Nephron progenitor cell (in vitro differentiated cells): Measurements from ENCODE around the gene DSCAM.

ENCODE experiments used
- DNase-seq: peaks from one replicate; pipeline ENCODE4 v3.0.0; 2021
- H3K27ac Mint-ChIP-seq: 2 replicates; pipeline ENCODE4 v1.8.0; 2021; ENCODE audit warnings: mild to moderate bottlenecking, moderate library complexity, mixed read lengths
- H3K27me3 Mint-ChIP-seq: 2 replicates; pipeline ENCODE4 v1.8.0; 2021; ENCODE audit warnings: mild to moderate bottlenecking, low read depth, mixed read lengths; ENCODE audit not compliant: poor library complexity
- H3K36me3 Mint-ChIP-seq: 2 replicates; pipeline ENCODE4 v1.8.0; 2021; ENCODE audit warnings: low read depth, mixed read lengths
- H3K4me1 Mint-ChIP-seq: 2 replicates; pipeline ENCODE4 v1.8.0; 2021; ENCODE audit warnings: mixed read lengths
- H3K4me3 Mint-ChIP-seq: 2 replicates; pipeline ENCODE4 v1.8.0; 2021; ENCODE audit warnings: mild to moderate bottlenecking, moderate library complexity, mixed read lengths
- H3K9me3 Mint-ChIP-seq: 2 replicates; pipeline ENCODE4 v1.8.0; 2021; ENCODE audit warnings: mild to moderate bottlenecking, moderate library complexity, mixed read lengths
- TF ChIP-seq, protein P1 (sequence below): fragments of 200-600 bp; sonication (generic); IDR thresholded peaks from 2 replicates; pipeline ENCODE4 v1.5.0; 2021; ENCODE audit warnings: antibody characterized with exemption

The DSCAM gene

DNA sequence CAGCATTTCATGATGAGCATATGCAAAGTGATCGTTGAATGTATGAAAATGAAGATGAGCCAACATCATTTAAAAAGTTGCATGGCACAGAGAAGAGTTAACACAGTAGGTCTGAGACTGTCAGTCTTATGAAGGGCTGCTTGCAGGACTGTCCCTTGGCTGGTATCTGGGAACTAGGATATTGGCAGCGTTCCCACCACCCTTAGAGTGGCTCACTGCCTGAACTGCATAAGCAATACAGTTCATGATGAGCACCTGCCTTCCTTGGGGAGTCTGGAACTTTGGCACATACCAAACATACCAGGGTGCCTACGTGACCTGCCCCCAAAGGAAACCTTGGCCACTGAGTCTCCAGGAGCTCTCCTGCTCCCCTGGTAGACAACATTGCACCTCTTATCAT is 161.8 kb downstream of the DSCAM start:
- TF ChIP-seq, protein P1, sequence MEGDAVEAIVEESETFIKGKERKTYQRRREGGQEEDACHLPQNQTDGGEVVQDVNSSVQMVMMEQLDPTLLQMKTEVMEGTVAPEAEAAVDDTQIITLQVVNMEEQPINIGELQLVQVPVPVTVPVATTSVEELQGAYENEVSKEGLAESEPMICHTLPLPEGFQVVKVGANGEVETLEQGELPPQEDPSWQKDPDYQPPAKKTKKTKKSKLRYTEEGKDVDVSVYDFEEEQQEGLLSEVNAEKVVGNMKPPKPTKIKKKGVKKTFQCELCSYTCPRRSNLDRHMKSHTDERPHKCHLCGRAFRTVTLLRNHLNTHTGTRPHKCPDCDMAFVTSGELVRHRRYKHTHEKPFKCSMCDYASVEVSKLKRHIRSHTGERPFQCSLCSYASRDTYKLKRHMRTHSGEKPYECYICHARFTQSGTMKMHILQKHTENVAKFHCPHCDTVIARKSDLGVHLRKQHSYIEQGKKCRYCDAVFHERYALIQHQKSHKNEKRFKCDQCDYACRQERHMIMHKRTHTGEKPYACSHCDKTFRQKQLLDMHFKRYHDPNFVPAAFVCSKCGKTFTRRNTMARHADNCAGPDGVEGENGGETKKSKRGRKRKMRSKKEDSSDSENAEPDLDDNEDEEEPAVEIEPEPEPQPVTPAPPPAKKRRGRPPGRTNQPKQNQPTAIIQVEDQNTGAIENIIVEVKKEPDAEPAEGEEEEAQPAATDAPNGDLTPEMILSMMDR, result no peak
- Mint-ChIP-seq H3K4me3 (no peak overlapping the region), H3K27me3 (peaks cover 11% of the 10 kb centered on the region), H3K4me1 (peaks cover 81% of the 10 kb centered on the region), H3K27ac (no peak overlapping the region), H3K9me3 (peaks cover 6% of the 10 kb centered on the region), H3K36me3 (no peaks in the 10 kb centered on the region)
- DNase-seq, result no peak

DNA sequence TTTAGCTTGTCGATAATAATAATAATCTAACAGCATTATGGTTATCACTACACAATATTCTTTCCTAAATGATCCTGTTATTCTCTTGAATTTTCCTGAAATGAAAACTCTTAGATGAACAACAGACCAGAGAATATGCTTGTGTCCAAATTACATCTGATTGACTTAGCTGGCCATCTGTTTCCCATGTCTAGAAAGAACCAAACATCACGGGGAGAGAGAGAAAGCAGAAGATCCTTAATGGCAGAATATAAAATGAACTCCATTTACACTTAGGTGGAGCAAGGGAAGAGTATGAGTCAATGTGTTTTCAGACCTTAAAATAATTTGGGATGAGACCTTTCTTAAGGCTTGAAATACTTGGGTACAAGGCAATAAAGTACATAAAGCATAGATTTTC is 162.2 kb downstream of the DSCAM start:
- Mint-ChIP-seq H3K4me1 (peaks cover 78% of the 10 kb centered on the region), H3K4me3 (no peak overlapping the region), H3K27me3 (peaks cover 11% of the 10 kb centered on the region), H3K27ac (no peak overlapping the region), H3K36me3 (no peaks in the 10 kb centered on the region), H3K9me3 (peaks cover 6% of the 10 kb centered on the region)
- no peak for DNase-seq
- TF ChIP-seq, protein P1, result no peak

DNA sequence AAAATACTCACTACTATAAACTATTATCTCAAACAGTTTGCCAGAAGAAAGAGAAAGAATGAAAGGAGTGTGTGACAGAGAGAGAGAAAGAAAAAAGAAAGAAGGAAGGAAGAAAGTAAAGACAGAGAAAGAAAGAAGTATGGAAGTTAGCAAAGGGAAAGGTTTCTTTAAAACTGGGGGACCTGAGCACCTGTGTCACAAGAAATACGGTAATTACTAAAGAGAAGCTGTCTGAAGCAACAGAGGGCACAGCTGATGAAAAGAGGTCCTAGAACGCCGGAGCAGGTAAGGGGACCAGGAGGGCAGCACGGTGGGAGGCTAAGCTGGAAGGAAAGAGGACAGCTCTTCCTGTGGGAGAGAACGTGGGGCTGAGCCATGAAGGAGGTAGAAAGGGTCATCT is 163.6 kb downstream of the DSCAM start:
- TF ChIP-seq, protein P1, result no peak
- peaks cover 11% of the 10 kb centered on the region for H3K27me3 Mint-ChIP-seq
- H3K4me3 Mint-ChIP-seq, result no peak overlapping the region
- H3K27ac Mint-ChIP-seq, result no peak overlapping the region
- H3K36me3 Mint-ChIP-seq, result no peaks in the 10 kb centered on the region
- peaks cover 65% of the 10 kb centered on the region for H3K4me1 Mint-ChIP-seq
- peaks cover 6% of the 10 kb centered on the region for H3K9me3 Mint-ChIP-seq
- DNase-seq, result no peak

DNA sequence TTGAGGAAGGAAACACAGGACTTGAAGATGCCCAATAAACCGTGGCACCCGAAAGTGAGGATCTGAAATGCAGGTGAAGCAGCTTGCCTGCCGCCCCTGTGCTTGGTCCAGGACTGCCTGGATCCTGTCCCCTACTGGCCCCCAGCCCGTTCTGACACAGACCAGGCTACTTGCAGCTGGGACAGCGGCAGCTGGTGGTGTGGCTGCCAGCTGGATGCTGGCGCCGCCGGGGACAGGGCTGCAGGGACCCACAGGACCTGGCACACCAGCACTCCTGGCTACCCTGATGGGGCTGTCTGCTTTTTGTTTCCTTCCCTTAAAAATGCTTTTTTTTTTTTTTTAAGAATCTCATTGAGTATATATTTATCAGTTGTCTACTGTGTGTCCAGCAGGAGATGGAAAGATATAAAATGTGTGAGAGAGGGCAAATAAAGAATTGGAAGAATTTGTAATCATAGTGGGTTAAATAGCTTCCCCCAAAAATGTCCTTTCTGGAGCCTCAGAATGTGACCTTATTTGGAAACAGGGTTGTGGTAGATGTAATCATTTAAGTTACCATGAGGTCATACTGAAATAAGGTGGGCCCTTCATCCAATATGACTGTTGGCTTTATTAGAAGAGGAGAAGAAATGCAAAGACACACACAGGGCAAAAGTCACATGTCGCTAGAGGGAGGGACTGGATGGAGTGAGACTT is 165.6 kb downstream of the DSCAM start:
- H3K27ac Mint-ChIP-seq, result no peak overlapping the region
- TF ChIP-seq, protein P1, result no peak
- no peak for DNase-seq
- H3K27me3 Mint-ChIP-seq, result peaks cover 11% of the 10 kb centered on the region
- H3K9me3 Mint-ChIP-seq, result peaks cover 6% of the 10 kb centered on the region
- no peak overlapping the region for H3K4me3 Mint-ChIP-seq
- H3K4me1 Mint-ChIP-seq, result peaks cover 44% of the 10 kb centered on the region
- no peaks in the 10 kb centered on the region for H3K36me3 Mint-ChIP-seq

GRCh38 chr21:40680311-40680710 is 166.6 kb downstream of the DSCAM start:
- TF ChIP-seq, protein P1, result no peak
- H3K27me3 Mint-ChIP-seq, result peaks cover 11% of the 10 kb centered on the region
- H3K9me3 Mint-ChIP-seq, result peaks cover 6% of the 10 kb centered on the region
- H3K36me3 Mint-ChIP-seq, result no peaks in the 10 kb centered on the region
- H3K4me3 Mint-ChIP-seq, result no peak overlapping the region
- DNase-seq, result no peak
- H3K27ac Mint-ChIP-seq, result no peak overlapping the region
- peaks cover 34% of the 10 kb centered on the region for H3K4me1 Mint-ChIP-seq

DNA sequence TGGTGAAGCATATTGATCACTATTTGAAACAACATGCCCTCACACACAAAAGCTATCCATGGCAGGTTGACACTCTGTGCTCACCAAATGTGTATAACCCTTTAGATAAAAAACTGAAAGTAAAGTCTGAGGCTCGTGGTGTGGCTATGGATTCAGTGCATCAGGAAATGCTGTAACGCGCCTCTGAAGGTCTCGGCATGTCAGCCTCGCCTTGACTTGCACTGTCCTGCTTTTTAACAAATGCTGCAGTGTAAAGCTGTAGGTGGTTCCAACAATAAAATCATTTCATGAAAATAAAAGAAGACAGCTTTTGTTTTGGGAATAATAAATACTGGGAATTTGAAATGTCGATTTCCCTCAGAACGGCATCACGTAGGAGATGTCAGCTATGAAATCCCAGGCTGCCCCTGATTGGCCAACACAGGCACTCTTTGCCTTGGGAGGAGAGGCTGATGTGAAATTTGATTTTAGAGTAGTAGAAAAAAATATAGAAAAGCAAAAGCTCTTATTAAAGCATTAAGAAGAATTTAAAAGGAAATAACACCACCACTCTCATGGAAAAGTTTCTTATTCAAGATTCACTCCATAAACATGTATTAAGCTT is 168.2 kb downstream of the DSCAM start:
- H3K4me3 Mint-ChIP-seq, result no peak overlapping the region
- DNase-seq, result no peak
- H3K27me3 Mint-ChIP-seq, result peaks cover 11% of the 10 kb centered on the region
- TF ChIP-seq, protein P1, result no peak
- peaks cover 27% of the 10 kb centered on the region for H3K4me1 Mint-ChIP-seq
- no peak overlapping the region for H3K27ac Mint-ChIP-seq
- peaks cover 6% of the 10 kb centered on the region for H3K9me3 Mint-ChIP-seq
- H3K36me3 Mint-ChIP-seq, result no peaks in the 10 kb centered on the region
